ENCODE measurements around the gene SLC15A5. TPM values are rescaled to one million over a fixed set of nuclear protein-coding genes. Genes with fewer than 3 reads are reported as not detected.

The SLC15A5 gene
- total RNA-seq, 1 experiment from 2014 or later = not detected

DNA sequence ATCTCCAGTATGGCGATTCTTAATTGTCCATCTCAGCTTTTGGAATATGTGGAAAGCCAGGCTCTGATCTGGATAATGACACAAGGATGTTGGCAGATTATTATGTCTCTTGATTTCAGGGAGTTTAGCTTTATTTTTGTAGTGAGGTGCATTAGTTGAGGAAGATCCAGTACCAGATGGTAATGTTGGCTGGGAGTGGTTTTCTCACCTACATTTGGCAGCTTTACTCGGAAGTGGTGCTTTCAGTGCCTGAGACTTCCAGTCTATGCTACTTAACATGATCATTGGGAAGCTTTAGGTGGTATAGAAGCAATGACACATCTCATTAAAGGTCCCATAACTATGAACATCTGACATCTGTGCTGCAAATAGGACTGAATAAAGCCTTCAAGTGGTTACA lies 7.5 kb downstream of the SLC15A5 start:
- intact Hi-C loops (cut with micrococcal nuclease; ENCODE audit: unreplicated experiment) = no loop called here
- CTCF ChIA-PET = no interaction called here
- Mint-ChIP-seq H3K36me3 (ENCODE audit: insufficient read depth, unreplicated experiment) (no peaks in the 10 kb centered on the region), H3K27me3 (ENCODE audit: unreplicated experiment) (no peaks in the 10 kb centered on the region), H3K4me1 (ENCODE audit: low read depth, unreplicated experiment) (peaks cover 17% of the 10 kb centered on the region), H3K4me3 (ENCODE audit: low read depth, unreplicated experiment) (no peak overlapping the region), H3K27ac (ENCODE audit: unreplicated experiment) (no peak overlapping the region), H3K9me3 (ENCODE audit: low read depth, unreplicated experiment) (peaks cover under 1% of the 10 kb centered on the region)
- no TSS peak for BruUV-seq (replicated peaks)
- TF ChIP-seq, protein P1, sequence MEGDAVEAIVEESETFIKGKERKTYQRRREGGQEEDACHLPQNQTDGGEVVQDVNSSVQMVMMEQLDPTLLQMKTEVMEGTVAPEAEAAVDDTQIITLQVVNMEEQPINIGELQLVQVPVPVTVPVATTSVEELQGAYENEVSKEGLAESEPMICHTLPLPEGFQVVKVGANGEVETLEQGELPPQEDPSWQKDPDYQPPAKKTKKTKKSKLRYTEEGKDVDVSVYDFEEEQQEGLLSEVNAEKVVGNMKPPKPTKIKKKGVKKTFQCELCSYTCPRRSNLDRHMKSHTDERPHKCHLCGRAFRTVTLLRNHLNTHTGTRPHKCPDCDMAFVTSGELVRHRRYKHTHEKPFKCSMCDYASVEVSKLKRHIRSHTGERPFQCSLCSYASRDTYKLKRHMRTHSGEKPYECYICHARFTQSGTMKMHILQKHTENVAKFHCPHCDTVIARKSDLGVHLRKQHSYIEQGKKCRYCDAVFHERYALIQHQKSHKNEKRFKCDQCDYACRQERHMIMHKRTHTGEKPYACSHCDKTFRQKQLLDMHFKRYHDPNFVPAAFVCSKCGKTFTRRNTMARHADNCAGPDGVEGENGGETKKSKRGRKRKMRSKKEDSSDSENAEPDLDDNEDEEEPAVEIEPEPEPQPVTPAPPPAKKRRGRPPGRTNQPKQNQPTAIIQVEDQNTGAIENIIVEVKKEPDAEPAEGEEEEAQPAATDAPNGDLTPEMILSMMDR (IDR thresholded peaks at IDR 0.05; ENCODE audit: unreplicated experiment) = no peak
- no peak for DNase-seq

DNA sequence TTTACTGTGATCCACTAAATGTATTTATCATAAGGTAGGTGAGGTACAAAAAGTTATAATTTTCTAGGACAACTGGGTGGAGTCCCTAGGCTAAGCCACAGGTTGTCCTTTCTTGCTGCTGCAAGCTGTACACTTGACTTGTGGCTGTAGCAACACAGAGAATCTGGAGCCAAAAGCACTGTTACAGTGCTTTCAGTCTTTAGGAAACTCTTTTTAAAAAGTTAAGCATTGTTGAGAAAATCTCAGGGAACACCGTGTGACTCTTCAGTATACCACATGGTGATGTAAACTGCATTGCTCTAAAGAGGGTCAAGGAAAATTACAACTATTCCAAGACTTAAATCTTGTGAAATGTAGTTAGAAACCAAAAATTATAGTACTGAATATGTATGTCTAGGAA lies 11.4 kb downstream of the SLC15A5 start:
- Mint-ChIP-seq H3K4me3 (ENCODE audit: low read depth, unreplicated experiment) (no peak overlapping the region), H3K27ac (ENCODE audit: unreplicated experiment) (no peak overlapping the region), H3K4me1 (ENCODE audit: low read depth, unreplicated experiment) (peaks cover 26% of the 10 kb centered on the region), H3K9me3 (ENCODE audit: low read depth, unreplicated experiment) (peaks cover 3% of the 10 kb centered on the region), H3K27me3 (ENCODE audit: unreplicated experiment) (no peaks in the 10 kb centered on the region), H3K36me3 (ENCODE audit: insufficient read depth, unreplicated experiment) (no peaks in the 10 kb centered on the region)
- TF ChIP-seq, protein P1 (IDR thresholded peaks at IDR 0.05; ENCODE audit: unreplicated experiment) = no peak
- intact Hi-C loops (cut with micrococcal nuclease; ENCODE audit: unreplicated experiment) = no loop called here
- BruUV-seq (replicated peaks) = no TSS peak
- DNase-seq = no peak
- CTCF ChIA-PET = no interaction called here

DNA sequence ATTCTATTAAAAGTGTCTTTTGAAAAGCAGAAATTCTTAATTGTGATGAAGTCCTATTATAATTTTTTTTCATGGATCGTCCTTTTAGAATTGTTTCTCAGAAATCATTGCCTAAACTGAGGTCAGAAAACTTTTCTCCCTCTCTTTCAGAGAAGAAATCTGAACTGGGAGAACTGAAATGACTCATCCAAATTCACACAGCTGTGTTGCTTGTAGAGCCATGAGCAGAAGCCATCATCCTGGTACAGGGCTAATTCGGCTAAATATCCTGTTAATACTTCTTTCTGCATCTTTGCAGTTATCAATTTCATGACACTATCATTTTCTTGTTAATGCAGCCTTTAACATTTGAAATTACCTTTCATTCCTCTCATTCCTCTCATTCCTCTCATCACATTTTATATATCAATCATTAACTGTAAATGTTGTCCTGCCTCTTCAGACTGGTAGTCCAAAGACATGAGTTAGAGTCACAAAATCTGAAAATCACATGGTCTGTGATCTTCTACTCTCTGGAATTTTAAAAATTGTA lies 15.5 kb downstream of the SLC15A5 start:
- H3K4me3 Mint-ChIP-seq (ENCODE audit: low read depth, unreplicated experiment) = no peak overlapping the region
- no peak overlapping the region for H3K27ac Mint-ChIP-seq (ENCODE audit: unreplicated experiment)
- intact Hi-C loops (cut with micrococcal nuclease; ENCODE audit: unreplicated experiment) = no loop called here
- CTCF ChIA-PET = no interaction called here
- no peaks in the 10 kb centered on the region for H3K27me3 Mint-ChIP-seq (ENCODE audit: unreplicated experiment)
- H3K9me3 Mint-ChIP-seq (ENCODE audit: low read depth, unreplicated experiment) = peaks cover 3% of the 10 kb centered on the region
- peaks cover 39% of the 10 kb centered on the region for H3K4me1 Mint-ChIP-seq (ENCODE audit: low read depth, unreplicated experiment)
- H3K36me3 Mint-ChIP-seq (ENCODE audit: insufficient read depth, unreplicated experiment) = no peaks in the 10 kb centered on the region
- TF ChIP-seq, protein P1 (IDR thresholded peaks at IDR 0.05; ENCODE audit: unreplicated experiment) = no peak
- no peak for DNase-seq
- BruUV-seq (replicated peaks) = no TSS peak

DNA sequence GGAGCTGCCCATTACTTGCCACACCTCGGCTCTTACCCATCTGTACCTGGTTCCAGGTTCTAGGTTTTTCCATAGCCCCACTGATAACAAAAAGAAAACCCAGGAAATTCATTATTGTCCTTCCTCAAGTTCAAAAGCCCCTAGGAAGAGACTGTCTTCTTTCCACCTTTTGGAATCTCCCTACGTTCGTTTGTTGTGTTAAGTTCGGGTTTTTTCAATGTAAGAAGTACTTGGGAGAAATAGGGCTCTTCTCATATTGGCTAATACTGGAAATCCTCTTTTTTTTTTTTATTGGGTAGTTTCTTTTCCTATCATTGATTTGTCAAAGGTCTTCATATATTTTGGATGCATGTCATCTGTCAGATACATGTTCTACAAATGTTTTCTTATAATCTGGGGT lies 17.3 kb downstream of the SLC15A5 start:
- Mint-ChIP-seq H3K27ac (ENCODE audit: unreplicated experiment) (no peak overlapping the region), H3K4me3 (ENCODE audit: low read depth, unreplicated experiment) (no peak overlapping the region), H3K27me3 (ENCODE audit: unreplicated experiment) (no peaks in the 10 kb centered on the region), H3K4me1 (ENCODE audit: low read depth, unreplicated experiment) (peaks cover 39% of the 10 kb centered on the region), H3K9me3 (ENCODE audit: low read depth, unreplicated experiment) (peaks cover 3% of the 10 kb centered on the region), H3K36me3 (ENCODE audit: insufficient read depth, unreplicated experiment) (no peaks in the 10 kb centered on the region)
- DNase-seq = no peak
- CTCF ChIA-PET = no interaction called here
- intact Hi-C loops (cut with micrococcal nuclease; ENCODE audit: unreplicated experiment) = no loop called here
- no TSS peak for BruUV-seq (replicated peaks)
- TF ChIP-seq, protein P1 (IDR thresholded peaks at IDR 0.05; ENCODE audit: unreplicated experiment) = no peak
